Measurements from ENCODE around the gene AGXT.

The AGXT gene

DNA sequence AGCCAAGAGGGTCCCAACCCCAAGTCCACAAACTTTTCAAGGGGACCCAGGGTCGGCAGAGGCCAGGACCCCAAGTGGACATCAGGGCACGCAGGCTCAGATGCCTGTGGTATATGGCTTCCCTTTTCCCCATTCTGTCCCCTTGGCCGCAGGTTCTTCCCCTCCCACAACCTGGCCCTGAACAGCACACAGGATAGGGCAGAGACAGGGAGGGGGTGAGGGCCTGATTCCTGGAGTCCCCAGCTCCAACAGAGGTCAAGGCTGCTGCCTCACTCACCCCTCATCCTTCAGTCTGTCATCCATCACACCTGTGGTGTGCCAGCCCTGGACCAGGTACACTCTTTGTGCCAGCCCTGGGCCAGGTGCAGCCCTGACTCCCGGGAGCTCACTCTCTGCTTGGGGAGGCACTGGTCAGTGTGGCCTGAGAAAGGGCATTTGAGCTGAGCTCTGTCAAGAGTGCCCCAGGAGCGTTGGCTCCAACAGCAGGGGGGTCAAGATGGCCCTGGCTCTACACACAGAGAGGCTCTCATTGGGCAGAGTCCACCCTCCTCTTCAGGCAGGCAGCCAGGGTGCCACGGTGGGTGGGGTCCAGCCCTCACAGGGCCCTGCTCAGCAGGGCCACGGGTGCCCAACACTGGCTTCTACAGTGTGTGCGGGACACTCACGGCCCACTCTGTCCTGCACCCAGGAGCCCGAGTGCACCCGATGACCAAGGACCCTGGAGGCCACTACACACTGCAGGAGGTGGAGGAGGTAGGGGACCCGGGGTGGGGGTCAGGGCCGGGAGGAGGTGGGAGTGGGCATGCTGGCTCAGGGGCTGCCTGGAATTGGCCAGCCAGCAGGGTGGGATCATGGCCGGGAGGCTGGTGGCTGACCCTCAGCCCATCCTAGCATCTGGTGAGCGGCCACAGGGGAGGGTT is 1.6 kb downstream of the AGXT start:
- DNase-seq (ENCODE audit: low read depth): no peak

DNA sequence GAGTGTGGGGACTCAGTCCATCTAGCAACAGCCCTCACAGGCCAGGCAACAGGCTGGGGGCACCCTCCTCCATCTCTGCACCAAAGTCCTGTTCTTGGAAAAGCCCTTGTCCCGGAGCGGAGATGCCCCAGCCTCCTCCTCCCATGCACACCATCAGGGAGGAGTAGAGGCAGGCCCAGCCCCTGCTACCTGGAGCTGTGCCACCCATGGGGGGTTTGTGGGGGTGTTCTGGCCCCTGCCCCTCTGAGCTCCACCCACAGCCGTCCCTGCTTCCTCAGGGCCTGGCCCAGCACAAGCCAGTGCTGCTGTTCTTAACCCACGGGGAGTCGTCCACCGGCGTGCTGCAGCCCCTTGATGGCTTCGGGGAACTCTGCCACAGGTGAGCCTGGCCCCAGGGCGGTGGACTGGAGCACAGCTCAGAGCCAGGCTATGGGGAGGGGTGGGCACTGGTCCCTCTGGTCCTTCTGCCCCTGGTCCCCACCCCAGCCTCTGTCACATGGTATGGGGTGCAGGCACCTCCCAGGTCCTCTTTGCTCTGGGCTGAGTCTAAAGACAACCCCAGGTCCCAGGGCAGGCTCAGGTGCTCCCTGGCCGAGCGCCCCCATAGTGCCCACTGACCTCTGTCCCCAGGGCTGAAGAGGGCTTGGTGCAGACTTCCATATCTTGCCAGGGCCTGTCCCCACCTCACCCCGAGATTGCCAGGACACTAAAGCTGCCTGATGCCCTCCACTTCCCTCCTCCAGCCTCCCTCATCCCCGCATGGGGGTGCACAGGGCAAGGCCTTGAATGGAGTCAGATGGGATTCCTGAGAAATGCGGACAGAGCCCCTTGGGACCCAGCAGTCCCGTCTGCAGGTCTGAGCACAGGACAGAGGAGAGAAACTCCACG is 2.7 kb downstream of the AGXT start:
- no peak for DNase-seq (ENCODE audit: low read depth)

- DNase-seq (ENCODE audit: low read depth): no peak
Observed at GRCh38 chr2:240872317-240873097, 3.9 kb downstream of the AGXT start.

GRCh38 chr2:240873098-240873788 is 4.6 kb downstream of the AGXT start:
- no peak for DNase-seq (ENCODE audit: low read depth)

GRCh38 chr2:240873805-240874714 is 5.4 kb downstream of the AGXT start:
- no peak for DNase-seq (ENCODE audit: low read depth)

DNA sequence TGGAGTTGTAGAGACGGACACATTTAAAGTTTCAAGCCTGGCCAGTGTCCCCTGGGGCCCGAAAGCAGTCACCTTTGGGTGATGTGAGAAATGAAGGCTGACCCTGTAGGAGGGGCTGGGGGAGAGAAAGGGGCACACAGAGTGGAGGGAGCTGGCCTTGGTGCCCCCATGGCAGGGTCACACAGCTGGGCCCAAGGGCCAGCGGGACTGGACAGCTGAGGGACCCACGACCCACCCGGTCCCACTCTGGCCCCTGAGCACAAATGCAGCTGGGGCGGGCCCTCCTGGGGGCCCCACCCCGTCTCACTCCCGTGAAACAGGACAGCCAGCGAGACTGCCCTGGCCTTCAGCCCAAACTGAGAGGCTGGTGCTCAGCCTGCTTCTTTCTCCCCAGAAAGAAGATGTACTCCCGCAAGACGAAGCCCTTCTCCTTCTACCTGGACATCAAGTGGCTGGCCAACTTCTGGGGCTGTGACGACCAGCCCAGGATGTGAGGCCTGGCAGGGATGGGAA is 6.1 kb downstream of the AGXT start:
- DNase-seq (ENCODE audit: low read depth): no peak

DNA sequence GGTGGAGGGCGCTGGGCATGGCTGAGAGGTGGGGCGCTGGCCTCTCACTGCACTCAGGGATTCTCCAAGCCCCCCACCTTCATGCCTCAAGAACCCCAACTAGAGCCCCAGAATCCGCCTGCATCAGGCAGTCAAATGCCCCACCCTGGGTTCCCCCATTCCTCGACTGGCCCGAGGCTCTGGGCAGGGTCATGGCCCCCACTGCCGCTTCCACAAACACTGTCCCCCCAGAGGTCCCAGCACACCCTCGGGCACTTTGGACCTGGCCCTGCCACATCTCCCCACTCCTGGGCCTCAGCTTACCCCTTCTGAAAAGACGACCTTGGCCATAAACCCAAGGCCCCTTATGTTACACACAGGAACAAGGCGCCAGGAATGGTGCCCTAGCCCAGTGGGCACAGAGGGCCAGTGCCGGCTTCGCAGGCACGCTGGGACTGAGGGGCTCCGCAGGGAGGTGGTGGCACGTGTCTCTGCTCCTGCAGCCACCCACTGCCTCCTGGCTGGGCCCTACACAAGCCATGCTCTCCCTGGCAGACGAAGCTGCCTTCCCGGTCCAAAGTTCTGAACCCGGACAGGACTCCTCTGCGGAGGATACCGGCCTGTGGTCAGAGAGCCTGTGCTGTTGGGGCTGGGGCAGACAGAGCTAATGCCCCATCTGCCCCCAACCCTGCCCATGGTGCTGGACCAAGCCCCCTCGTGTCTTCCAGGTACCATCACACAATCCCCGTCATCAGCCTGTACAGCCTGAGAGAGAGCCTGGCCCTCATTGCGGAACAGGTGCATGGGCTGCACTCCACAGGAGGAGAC is 6.8 kb downstream of the AGXT start:
- DNase-seq (ENCODE audit: low read depth): no peak

GRCh38 chr2:240876035-240876474 is 7.4 kb downstream of the AGXT start:
- no peak for DNase-seq (ENCODE audit: low read depth)

DNA sequence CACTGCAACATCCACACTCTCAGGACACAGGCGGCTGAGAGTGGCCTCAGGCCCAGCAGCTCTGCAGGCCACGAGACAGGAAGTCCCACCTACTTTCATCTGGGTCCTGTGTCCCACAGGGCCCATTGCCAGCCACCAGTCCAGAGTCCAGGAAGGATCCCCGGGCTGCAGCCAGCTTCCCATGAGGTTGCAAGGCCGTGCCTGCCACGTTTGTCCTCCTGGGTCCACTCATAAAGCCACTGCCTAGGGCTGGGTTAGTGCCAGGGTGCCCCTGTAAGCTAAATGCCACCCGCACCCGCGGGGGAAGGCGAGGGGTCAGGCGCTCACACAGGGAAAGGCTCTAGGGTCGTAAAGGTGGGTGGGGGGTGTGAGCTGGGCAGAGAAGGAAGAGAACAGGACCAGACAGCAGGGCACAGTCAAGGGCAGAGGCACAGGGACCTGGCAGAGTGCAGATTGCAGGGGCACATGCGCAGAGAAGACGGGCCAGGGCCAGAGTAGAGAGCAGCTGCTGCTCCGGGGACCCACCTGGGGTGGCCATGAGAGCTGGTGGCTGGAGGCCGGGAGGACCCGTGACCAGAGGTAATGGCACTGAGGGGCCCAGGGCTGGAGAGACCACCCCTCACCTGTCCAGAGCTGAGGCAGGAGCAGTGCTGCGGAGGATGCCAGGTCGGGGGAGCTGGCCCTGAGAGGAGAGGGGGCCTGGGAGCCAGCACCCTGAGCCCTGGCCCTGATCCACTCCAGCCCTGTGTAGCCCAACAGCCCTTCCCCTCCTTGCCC is 8.0 kb downstream of the AGXT start:
- no peak for DNase-seq (ENCODE audit: low read depth)

DNA sequence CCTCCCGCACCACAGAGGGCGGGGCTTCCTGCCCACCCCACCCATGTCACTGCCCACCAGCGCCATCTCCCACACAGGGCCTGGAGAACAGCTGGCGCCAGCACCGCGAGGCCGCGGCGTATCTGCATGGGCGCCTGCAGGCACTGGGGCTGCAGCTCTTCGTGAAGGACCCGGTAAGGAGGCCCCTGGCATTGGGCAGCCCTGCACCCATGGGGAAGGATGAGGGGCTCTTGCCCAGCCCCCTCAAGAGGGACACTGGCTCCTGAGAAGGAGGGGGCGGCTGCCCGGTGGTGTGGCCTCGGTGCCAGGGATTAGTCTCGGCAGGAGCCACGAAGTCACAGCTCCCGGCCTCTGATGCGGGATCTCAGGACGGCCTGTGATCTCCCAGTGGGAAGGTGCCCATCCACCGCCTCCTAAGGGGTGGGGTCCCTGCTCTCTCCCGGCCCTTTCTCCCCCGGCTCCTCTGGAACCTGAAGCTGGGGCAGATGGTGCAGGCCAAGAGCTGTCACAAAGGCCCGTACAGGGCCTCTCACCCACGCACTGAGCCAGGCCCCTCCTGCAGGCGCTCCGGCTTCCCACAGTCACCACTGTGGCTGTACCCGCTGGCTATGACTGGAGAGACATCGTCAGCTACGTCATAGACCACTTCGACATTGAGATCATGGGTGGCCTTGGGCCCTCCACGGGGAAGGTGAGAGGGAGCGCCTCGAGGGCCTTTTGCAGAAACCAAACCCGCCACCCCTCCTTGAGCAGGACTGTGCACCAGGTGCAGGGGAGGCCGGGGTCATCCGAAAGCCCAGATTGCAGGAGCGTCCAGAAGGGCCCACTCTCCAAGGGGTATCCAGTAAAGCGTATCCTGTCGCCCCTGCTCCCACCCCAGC is 9.1 kb downstream of the AGXT start:
- DNase-seq (ENCODE audit: low read depth): no peak

DNA sequence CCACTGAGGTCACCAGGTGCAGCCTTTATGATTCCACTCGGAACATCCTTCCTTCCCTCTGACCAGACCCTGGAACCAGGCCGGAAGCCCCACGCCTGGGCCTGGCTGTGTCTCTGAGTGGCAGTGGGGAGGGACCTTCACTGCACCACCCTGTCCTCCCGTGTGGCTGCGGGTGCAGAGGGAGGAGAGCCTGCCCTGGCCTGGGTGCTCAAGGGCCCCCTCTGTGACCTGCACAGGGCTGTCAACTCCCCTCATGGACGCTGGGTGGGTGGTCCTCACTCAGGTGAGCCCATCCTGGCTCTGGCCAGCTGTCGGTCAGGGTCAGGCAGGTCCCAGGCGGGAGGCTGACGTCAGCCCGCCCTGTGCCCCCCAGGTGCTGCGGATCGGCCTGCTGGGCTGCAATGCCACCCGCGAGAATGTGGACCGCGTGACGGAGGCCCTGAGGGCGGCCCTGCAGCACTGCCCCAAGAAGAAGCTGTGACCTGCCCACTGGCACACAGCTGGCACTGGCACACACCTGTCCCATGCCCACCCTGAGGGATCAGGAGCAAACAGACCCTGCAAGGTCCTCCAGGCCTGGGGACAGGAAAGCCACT is 9.8 kb downstream of the AGXT start:
- no peak for DNase-seq (ENCODE audit: low read depth)

DNA sequence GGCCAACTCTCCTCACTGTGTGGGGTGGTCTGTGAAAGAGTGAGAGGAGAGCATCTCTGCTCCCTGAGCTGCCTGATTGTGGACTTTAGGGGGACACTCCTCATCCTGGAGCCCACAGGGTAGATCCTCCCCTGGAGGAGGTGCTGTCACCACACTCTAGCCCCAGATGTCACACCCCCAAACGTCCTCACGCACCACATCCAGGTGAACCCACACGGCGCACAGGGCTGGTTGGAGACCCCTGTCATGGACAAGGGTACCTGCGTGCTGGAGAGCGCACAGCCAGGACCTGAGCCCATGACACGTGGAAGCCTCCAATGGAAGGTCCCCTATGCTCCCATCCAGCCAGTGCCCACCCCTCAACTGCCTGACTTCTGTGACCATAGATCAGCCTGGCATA is 10.5 kb downstream of the AGXT start:
- no peak for DNase-seq (ENCODE audit: low read depth)

- DNase-seq (ENCODE audit: low read depth): no peak
Observed at GRCh38 chr2:240881913-240882312, 13.3 kb downstream of the AGXT start.

DNA sequence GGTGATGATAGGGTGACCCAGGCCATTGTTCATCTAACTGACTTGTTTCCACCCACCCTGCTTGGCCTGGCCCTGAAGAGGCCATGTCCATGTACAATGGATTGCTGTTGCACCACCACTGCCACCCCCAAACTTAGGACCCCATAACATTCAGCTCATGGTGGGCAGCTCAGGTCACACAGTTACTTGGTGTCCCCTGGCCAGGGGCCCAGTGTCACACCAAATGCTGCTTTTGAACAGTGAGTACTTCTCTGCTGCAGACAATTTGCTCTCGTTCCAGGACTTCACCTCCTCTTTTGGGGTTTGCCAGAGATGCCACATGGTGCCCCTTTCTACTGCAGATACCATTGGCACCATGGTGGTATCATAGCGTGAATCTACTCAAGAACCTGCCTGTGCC is 15.6 kb downstream of the AGXT start:
- DNase-seq (ENCODE audit: low read depth): no peak

DNA sequence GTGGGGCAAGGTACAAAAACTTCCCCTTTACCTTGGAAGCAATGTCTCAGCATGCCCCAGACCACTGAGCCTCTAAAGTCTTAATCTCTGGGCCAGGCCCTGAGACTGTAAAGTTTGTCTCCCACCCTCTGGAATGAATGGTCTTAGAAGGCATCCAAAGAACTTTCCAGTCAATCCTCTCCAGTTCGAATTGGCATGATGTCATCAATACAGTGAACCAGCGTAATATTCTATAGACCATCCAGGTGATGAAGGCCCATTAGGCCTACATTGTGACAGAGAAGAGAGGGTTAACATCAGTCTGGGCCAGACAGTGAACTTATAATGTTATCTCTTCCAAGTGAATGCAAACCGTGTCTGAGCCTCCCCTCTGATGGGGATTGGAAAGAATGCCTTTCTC is 16.1 kb downstream of the AGXT start:
- no peak for DNase-seq (ENCODE audit: low read depth)

DNA sequence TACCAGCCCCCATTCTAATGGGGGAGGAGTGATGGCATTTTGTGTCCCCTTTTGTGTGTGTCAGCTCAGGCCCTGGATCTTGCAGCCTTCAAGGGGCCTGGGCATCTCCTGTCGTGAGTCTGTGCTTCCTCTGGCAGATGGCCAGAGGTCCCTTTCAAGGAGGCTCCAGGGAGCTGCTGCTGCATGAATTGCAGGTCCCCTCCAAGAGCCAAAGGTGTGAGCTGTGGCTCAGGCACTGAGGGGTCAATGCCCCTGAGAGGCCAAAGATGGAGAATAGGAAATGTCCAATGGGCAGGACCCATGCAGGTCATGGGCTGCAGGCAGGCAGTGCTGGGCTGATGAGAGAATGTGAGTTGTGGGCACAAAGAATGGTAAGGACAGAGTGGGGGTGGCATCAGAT is 16.9 kb downstream of the AGXT start:
- DNase-seq (ENCODE audit: low read depth): no peak

DNA sequence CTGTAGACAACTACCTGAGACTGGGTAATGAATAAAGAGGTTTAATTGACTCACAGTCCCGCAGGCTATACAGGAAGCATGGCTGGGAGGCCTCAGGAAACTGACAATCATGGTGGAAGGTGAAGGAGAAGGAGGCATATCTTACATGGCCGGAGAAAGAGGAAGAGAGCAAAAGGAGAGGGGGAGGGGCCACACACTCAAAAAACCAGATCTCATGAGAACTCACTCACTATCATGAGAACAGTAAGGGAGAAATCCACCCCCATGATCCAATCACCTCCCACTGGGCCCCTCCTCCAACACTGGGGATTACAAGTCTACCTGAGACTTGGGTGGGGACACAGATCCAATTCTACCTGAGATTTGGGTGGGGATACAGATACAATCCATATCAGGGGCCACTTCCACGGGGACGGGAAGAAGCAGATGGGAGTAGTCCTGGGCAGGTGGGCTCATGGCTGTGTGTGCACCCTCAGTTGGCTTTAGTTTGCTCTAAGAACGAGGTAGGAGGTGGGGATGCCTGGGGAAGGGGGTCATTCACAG is 17.5 kb downstream of the AGXT start:
- DNase-seq (ENCODE audit: low read depth): no peak

Data from activated T-helper 1 cell treated with Interleukin-2 at 50 U/mL for 16 hours (primary cell).